HepG2 (cell line): ENCODE data around the gene UQCRC1. TPM values are rescaled to one million over a fixed set of nuclear protein-coding genes. Genes with fewer than 3 reads are reported as not detected.
A peak's percentile ranks its signal among the peaks of the same experiment; 100 is the strongest.

Experiments used
- ASH2L ChIP-seq: fragments of 300-600, 200-600 bp; sonication (generic); IDR thresholded peaks from 2 replicates; pipeline ENCODE4 v1.7.0; 2017; ENCODE audit warnings: low read depth, mild to moderate bottlenecking, moderate library complexity, mixed read lengths, low read length; ENCODE audit not compliant: insufficient read length
- MEF2D ChIP-seq: sonication (generic); formaldehyde crosslinking; IDR thresholded peaks from 2 replicates; pipeline ENCODE4 v1.5.1; 2020; ENCODE audit warnings: mild to moderate bottlenecking, missing genetic modification reagents
- POLR2G ChIP-seq: fragments of 200-400 bp; formaldehyde crosslinking; IDR thresholded peaks from 2 replicates; pipeline ENCODE4 v1.6.1; 2018; ENCODE audit warnings: mild to moderate bottlenecking, low read depth, low read length, moderate library complexity
- PRPF4 ChIP-seq: fragments of 200-400 bp; formaldehyde crosslinking; IDR thresholded peaks from 2 replicates; pipeline ENCODE4 v1.6.1; 2016; ENCODE audit warnings: low read length, low read depth; ENCODE audit not compliant: poor library complexity, severe bottlenecking
- TBL1XR1 ChIP-seq: fragments of 150-350 bp; IDR thresholded peaks from 2 replicates; pipeline ENCODE4 v1.6.1; 2014; ENCODE audit warnings: borderline replicate concordance, low read length; ENCODE audit not compliant: partially characterized antibody
- UBTF ChIP-seq: sonication (generic); formaldehyde crosslinking; IDR thresholded peaks from 2 replicates; pipeline ENCODE4 v1.4.0; 2020; ENCODE audit warnings: mild to moderate bottlenecking, missing genetic modification reagents
- ZMYM2 ChIP-seq: sonication (generic); formaldehyde crosslinking; IDR thresholded peaks from 2 replicates; pipeline ENCODE4 v1.8.0; 2022; ENCODE audit warnings: mild to moderate bottlenecking, missing genetic modification reagents
- ZNF292 ChIP-seq: sonication (generic); formaldehyde crosslinking; IDR thresholded peaks from 2 replicates; pipeline ENCODE4 v1.8.1; 2022; ENCODE audit warnings: mild to moderate bottlenecking, low read depth, missing genetic modification reagents, borderline replicate concordance
- ZNF687 ChIP-seq: sonication (generic); formaldehyde crosslinking; IDR thresholded peaks from 2 replicates; pipeline ENCODE4 v1.5.1; 2020; ENCODE audit warnings: mild to moderate bottlenecking, missing genetic modification reagents, moderate library complexity
- ZNF790 ChIP-seq: sonication (generic); formaldehyde crosslinking; IDR thresholded peaks from 2 replicates; pipeline ENCODE4 v1.8.0; 2022; ENCODE audit warnings: missing genetic modification reagents, mild to moderate bottlenecking, borderline replicate concordance
- ZNF792 ChIP-seq: IDR thresholded peaks from 2 replicates; pipeline ENCODE4 v1.6.1; 2016
- polyA plus RNA-seq, 8 experiments: library from polyadenylated mRNA; depleted of rRNA in 3 of 8; stranded (reverse) in 7 of 8; unstranded in 1 of 8; fragments of >200 nt; fragmentation: Illumina TruSeq in 4 of 8; extraction: Trizol in 4 of 8; gene quantifications; 2 replicates each; pipeline versions ENCODE4 v1.2.1 to v1.2.3, GENCODE V29; 2011 to 2016; ENCODE audit warnings: low read depth in 4 of 8, missing spikeins in 1 of 8, mixed read lengths in 1 of 8; ENCODE audit not compliant: insufficient read depth in 1 of 8
- total RNA-seq, 5 experiments: library from RNA; depleted of rRNA; stranded (reverse); fragments of >200 nt; fragmentation: Illumina TruSeq; extraction: Trizol; gene quantifications; 2 replicates each; pipeline ENCODE4 v1.2.3, GENCODE V29; 2016; ENCODE audit warnings: low read depth in 1 of 5
- TF ChIP-seq, protein P1 (sequence below): sonication (generic); formaldehyde crosslinking; IDR thresholded peaks from 2 replicates; pipeline ENCODE4 v1.4.0; 2020; ENCODE audit warnings: mild to moderate bottlenecking, missing genetic modification reagents

UQCRC1 gene
- total and polyA plus RNA-seq, 2 of the 13 experiments (the other 11 are each of a cell fraction or from before 2014, with no cell fraction given): 316 to 680 TPM

DNA sequence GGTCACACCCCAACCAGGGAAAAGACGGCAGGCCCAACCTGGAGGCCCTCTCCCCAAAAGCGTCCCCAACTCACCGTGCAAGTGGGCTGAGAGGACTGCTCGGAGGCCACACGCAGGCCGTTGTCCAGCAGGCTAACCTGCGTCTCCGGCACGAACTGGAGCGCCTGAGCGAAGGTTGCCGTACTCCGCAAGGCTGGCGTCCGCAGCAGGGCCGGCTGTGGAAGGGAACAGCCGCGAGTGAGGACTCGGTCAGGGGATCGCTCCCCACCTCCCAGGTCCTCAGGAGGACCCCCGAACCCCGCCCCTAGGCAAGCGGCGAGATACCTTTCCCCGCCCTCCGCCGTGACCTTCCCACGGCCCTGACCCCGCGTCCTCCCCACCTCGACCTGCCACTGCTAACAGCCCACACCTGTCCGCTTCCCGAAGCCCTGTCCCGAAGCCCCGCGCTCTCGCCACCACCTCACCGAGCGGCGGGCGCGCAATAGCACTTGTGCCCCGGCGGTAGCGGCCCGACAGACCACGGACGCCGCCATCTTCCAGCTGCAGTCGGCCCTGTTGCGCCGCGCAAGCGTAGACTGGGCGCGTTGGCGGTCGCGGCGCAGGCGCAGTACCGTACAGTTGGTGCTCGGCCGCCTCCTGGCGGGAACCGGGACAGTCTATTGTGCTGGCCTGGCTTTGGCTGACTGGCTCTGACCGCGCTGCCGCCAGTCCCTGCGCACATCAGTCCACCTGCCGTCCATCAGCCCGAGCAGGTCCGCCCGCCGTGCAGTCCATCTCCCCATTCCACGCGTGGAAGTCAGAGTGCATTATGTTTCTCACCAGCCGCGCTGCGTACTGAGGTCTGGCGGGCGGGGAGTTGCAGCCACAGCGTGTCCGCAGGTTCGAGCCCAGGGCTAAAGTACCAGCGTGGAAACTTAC lies at the start of gene UQCRC1 (continued):
- TF ChIP-seq, protein P1, sequence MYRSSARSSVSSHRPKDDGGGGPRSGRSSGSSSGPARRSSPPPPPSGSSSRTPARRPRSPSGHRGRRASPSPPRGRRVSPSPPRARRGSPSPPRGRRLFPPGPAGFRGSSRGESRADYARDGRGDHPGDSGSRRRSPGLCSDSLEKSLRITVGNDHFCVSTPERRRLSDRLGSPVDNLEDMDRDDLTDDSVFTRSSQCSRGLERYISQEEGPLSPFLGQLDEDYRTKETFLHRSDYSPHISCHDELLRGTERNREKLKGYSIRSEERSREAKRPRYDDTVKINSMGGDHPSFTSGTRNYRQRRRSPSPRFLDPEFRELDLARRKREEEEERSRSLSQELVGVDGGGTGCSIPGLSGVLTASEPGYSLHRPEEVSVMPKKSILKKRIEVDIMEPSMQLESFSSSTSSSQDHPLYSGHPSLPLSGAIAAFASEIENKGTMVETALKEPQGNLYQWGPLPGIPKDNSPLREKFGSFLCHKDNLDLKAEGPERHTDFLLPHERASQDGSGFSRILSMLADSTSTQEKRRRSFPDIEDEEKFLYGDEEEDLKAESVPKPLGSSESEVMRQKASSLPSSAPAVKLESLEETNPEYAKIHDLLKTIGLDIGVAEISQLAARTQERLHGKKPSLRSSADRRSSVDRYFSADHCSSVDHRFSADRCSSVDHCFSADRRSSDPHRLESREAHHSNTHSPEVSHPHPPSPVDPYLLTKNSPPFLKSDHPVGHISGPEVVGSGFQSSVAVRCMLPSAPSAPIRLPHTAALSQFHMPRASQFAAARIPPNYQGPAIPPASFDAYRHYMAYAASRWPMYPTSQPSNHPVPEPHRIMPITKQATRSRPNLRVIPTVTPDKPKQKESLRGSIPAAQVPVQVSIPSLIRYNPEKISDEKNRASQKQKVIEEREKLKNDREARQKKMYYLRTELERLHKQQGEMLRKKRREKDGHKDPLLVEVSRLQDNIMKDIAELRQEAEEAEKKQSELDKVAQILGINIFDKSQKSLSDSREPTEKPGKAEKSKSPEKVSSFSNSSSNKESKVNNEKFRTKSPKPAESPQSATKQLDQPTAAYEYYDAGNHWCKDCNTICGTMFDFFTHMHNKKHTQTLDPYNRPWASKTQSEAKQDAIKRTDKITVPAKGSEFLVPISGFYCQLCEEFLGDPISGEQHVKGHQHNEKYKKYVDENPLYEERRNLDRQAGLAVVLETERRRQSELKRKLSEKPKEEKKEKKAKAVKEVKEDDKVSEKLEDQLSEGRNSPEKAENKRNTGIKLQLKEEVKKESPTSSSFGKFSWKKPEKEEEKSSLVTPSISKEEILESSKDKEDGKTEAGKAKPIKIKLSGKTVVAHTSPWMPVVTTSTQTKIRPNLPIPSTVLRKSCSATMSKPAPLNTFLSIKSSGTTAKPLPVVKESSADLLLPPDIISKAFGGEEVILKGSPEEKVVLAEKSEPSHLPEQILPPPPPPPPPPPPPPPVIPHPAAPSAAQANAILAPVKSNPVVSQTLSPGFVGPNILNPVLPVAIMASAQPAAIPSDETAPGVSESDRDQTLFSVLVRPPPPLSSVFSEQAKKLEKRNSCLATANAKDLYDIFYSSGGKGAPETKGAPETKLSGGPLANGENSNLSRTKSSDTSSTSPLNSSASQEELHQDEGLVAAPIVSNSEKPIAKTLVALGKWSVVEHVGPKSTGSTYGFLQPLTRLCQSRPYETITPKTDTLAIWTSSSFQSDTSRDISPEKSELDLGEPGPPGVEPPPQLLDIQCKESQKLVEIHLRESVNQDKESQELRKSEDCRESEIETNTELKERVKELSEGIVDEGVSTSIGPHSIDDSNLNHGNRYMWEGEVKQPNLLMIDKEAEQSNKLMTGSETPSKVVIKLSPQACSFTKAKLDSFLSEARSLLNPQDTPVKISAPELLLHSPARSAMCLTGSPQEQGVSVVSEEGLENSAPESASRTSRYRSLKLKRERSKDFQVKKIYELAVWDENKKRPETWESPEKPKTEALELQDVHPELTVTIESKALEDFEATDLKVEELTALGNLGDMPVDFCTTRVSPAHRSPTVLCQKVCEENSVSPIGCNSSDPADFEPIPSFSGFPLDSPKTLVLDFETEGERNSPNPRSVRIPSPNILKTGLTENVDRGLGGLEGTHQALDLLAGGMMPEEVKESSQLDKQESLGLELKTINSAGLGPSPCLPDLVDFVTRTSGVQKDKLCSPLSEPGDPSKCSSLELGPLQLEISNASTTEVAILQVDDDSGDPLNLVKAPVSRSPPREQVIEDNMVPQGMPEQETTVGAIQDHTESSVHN (CRISPR knock-in tag): 0 out of 2 replicates have a peak, but pooled peaks have one; percentile 61
- TF ChIP-seq PRPF4 (no peak), MEF2D (CRISPR knock-in tag) (peak; percentile 85), ZNF292 (CRISPR knock-in tag) (peak; percentile 49; the same call in 1 of the 2 replicates), UBTF (peak; percentile 81), POLR2G (peak; percentile 94), ASH2L (peak; percentile 86), ZNF687 (CRISPR knock-in tag) (peak; percentile 96), TBL1XR1 (no peak), ZNF792 (CRISPR knock-in tag) (peak; percentile 85; the same call in 1 of the 2 replicates), ZNF790 (no peak), ZMYM2 (CRISPR knock-in tag) (0 out of 2 replicates have a peak, but pooled peaks have one; percentile 15)
